GM23338 (cell line): ENCODE data around the gene RAB41. TPM values are rescaled to one million over a fixed set of nuclear protein-coding genes. Genes with fewer than 3 reads are reported as not detected.

ENCODE experiments used
- ATAC-seq: fragments of 200-7000 bp; cut with Tn5 transposase; 3 replicates; pipeline ENCODE4 v1.9.1; 2020
- DNase-seq: peaks from one replicate; pipeline ENCODE4 v3.0.0-alpha.2; 2015; ENCODE audit warnings: low spot score
- H2AFZ ChIP-seq: fragments of 200-600 bp; sonication (generic); 2 replicates; pipeline ENCODE4 v1.8.0; 2016; ENCODE audit warnings: antibody characterized with exemption, mild to moderate bottlenecking, moderate library complexity
- H3F3A ChIP-seq: fragments of 200-600 bp; sonication (generic); replicated peaks from 2 replicates; pipeline ENCODE4 v1.8.0; 2017; ENCODE audit warnings: antibody characterized with exemption, mixed run types, low read depth
- H3K27ac ChIP-seq: fragments of 200-600 bp; sonication (generic); 2 replicates; pipeline ENCODE4 v1.6.1; 2016; ENCODE audit warnings: low read depth
- H3K27me3 ChIP-seq: fragments of 200-600 bp; sonication (generic); 2 replicates; pipeline ENCODE4 v1.8.0; 2016; ENCODE audit warnings: mild to moderate bottlenecking, mixed run types, moderate library complexity; ENCODE audit not compliant: insufficient read depth
- H3K36me3 ChIP-seq: fragments of 200-600 bp; sonication (generic); 2 replicates; pipeline ENCODE4 v1.8.0; 2016; ENCODE audit warnings: mild to moderate bottlenecking; ENCODE audit not compliant: insufficient read depth
- H3K4me1 ChIP-seq: fragments of 200-600 bp; sonication (generic); 2 replicates; pipeline ENCODE4 v1.8.0; 2016; ENCODE audit warnings: mild to moderate bottlenecking, moderate library complexity; ENCODE audit not compliant: insufficient read depth
- H3K4me2 ChIP-seq: fragments of 200-600 bp; sonication (generic); 2 replicates; pipeline ENCODE4 v1.7.1; 2017; ENCODE audit warnings: mixed run types
- H3K4me3 ChIP-seq: fragments of 200-600 bp; sonication (generic); 2 replicates; pipeline ENCODE4 v1.6.1; 2016; ENCODE audit warnings: mixed run types
- H3K79me2 ChIP-seq: fragments of 200-600 bp; sonication (generic); replicated peaks from 2 replicates; pipeline ENCODE4 v1.8.0; 2017; ENCODE audit warnings: mild to moderate bottlenecking; ENCODE audit not compliant: insufficient read depth
- H3K9me2 ChIP-seq: fragments of 200-600 bp; sonication (generic); 2 replicates; pipeline ENCODE4 v1.8.0; 2017; ENCODE audit not compliant: insufficient read depth
- H4K20me1 ChIP-seq: fragments of 200-600 bp; sonication (generic); replicated peaks from 2 replicates; pipeline ENCODE4 v1.8.0; 2017; ENCODE audit warnings: mild to moderate bottlenecking; ENCODE audit not compliant: insufficient read depth
- H3K27ac Mint-ChIP-seq: 2 replicates; pipeline ENCODE4 v1.8.0; 2020; ENCODE audit warnings: inconsistent platforms, mild to moderate bottlenecking, moderate library complexity, mixed read lengths
- H3K27me3 Mint-ChIP-seq: 3 replicates; pipeline ENCODE4 v1.8.0; 2022; ENCODE audit warnings: low read depth, mild to moderate bottlenecking, moderate library complexity, mixed read lengths, inconsistent platforms; ENCODE audit not compliant: insufficient read depth, poor library complexity
- H3K36me3 Mint-ChIP-seq: 3 replicates; pipeline ENCODE4 v1.8.0; 2021; ENCODE audit warnings: low read depth, mild to moderate bottlenecking, inconsistent platforms, moderate library complexity, mixed read lengths
- H3K4me1 Mint-ChIP-seq: 3 replicates; pipeline ENCODE4 v1.8.0; 2020; ENCODE audit warnings: mild to moderate bottlenecking, inconsistent platforms, mixed read lengths
- H3K4me3 Mint-ChIP-seq: 3 replicates; pipeline ENCODE4 v1.8.0; 2021; ENCODE audit warnings: moderate library complexity, mild to moderate bottlenecking, inconsistent platforms, mixed read lengths
- H3K9me3 Mint-ChIP-seq: 3 replicates; pipeline ENCODE4 v1.8.0; 2020; ENCODE audit warnings: moderate library complexity, mild to moderate bottlenecking, inconsistent platforms, mixed read lengths
- CREB1 ChIP-seq: fragments of 250-450 bp; sonication (Bioruptor Pico); IDR thresholded peaks from 2 replicates; pipeline ENCODE4 v1.5.0; 2020; ENCODE audit warnings: low read depth, mild to moderate bottlenecking, moderate library complexity
- CTCF ChIP-seq, 2 experiments: fragments of 200-600 bp in 1 of 2; sonication (generic) in 1 of 2; conservative IDR thresholded peaks; 2 replicates each; pipeline versions ENCODE4 v1.5.1 to v1.6.1; 2016 to 2017; ENCODE audit warnings: antibody characterized with exemption in 2 of 2, low read depth in 2 of 2, mild to moderate bottlenecking in 2 of 2, moderate library complexity in 1 of 2
- EZH2phosphoT487 ChIP-seq: fragments of 200-600 bp; sonication (generic); IDR thresholded peaks from one replicate; pipeline ENCODE4 v1.8.1; 2018; ENCODE audit warnings: antibody characterized with exemption; ENCODE audit not compliant: unreplicated experiment
- NANOG ChIP-seq: IDR thresholded peaks from 2 replicates; pipeline ENCODE4 v1.6.1; 2016; ENCODE audit warnings: antibody characterized with exemption, borderline replicate concordance
- POLR2AphosphoS5 ChIP-seq: IDR thresholded peaks from 2 replicates; pipeline ENCODE4 v1.6.1; 2016; ENCODE audit warnings: antibody characterized with exemption, low read depth
- ZNF462 ChIP-seq: fragments of 250-450 bp; sonication (Bioruptor Pico); IDR thresholded peaks from 2 replicates; pipeline ENCODE4 v1.5.0; 2020; ENCODE audit warnings: mild to moderate bottlenecking, moderate library complexity
- polyA plus RNA-seq: library from polyadenylated mRNA; unstranded; fragments of >200 nt; fragmentation: Nextera tagmentation; extraction: Ambion mirVana; gene quantifications from 2 replicates; pipeline ENCODE4 v1.2.1, GENCODE V29; 2016
- total RNA-seq: library from RNA; depleted of rRNA; stranded (reverse); fragments of >200 nt; shearing (Covaris generic); gene quantifications from 2 replicates; pipeline ENCODE4 v1.2.3, GENCODE V29; 2014

RAB41 gene
- total and polyA plus RNA-seq, 2 experiments from 2014 or later = not detected

GRCh38 chrX:70254063-70254400 lies 27.9 kb upstream of the RAB41 start (continued):
- TF ChIP-seq CTCF (conservative IDR thresholded peaks at IDR 0.05; ENCODE audit: low read depth in 2 of 2) (no peak), CREB1 (CRISPR knock-in tag) (no peak), ZNF462 (CRISPR knock-in tag) (no peak), EZH2phosphoT487 (no peak), POLR2AphosphoS5 (no peak)

- no peaks in the 10 kb centered on the region for H3K27me3 ChIP-seq
- H3K9me3 Mint-ChIP-seq = no peaks in the 10 kb centered on the region
- TF ChIP-seq CTCF (conservative IDR thresholded peaks at IDR 0.05; ENCODE audit: low read depth in 2 of 2) (no peak), NANOG (no peak)
Measured at GRCh38 chrX:70254909-70255308, 27.1 kb upstream of the RAB41 start.

More at GRCh38 chrX:70254909-70255308, 27.1 kb upstream of the RAB41 start:
- Histone ChIP-seq H2AFZ (no peak overlapping the region), H3K4me1 (peaks cover 3% of the 10 kb centered on the region; the same call in 1 of the 2 replicates), H3K36me3 (no peaks in the 10 kb centered on the region), H3K4me3 (no peak overlapping the region), H3K4me2 (no peak overlapping the region), H3F3A (no peaks in the 10 kb centered on the region), H3K79me2 (no peaks in the 10 kb centered on the region), H3K9me2 (0 out of 2 replicates have a peak, but pooled peaks cover 6% of the 10 kb centered on the region), H3K27ac (no peak overlapping the region), H4K20me1 (no peaks in the 10 kb centered on the region)
- DNase-seq (no peak), ATAC-seq (no peak)
- Mint-ChIP-seq H3K36me3 (no peaks in the 10 kb centered on the region), H3K27ac (no peak overlapping the region), H3K27me3 (peaks cover 2% of the 10 kb centered on the region), H3K4me3 (no peak overlapping the region), H3K4me1 (peaks cover 26% of the 10 kb centered on the region)
